DND-41 (cell line): ENCODE measurements around the gene NOS1AP.
"Not testable (repeated sequence)": the region's sequence is repeated elsewhere in the genome, so short reads cannot be mapped to it uniquely, and the experiment has no call there.

ENCODE experiments used
- ATAC-seq: fragments of 200-7000 bp; cut with Tn5 transposase; 3 replicates; pipeline ENCODE4 v1.9.1; 2021; ENCODE audit warnings: low read depth; ENCODE audit not compliant: insufficient read depth
- DNase-seq: peaks from one replicate; pipeline ENCODE4 v3.0.0-alpha.2; 2020
- H2AFZ ChIP-seq: 2 replicates; pipeline ENCODE4 v1.6.0; 2012; ENCODE audit warnings: low read depth, low read length
- H3K27ac ChIP-seq: 2 replicates; pipeline ENCODE4 v1.5.1; 2012; ENCODE audit warnings: low read length, inconsistent platforms
- H3K27me3 ChIP-seq: fragments of 200-600 bp; sonication (generic); 2 replicates; pipeline ENCODE4 v1.6.0; 2012; ENCODE audit warnings: low read length, mild to moderate bottlenecking, inconsistent platforms; ENCODE audit not compliant: insufficient read depth, poor library complexity
- H3K36me3 ChIP-seq: 2 replicates; pipeline ENCODE4 v1.5.1; 2012; ENCODE audit warnings: low read length, inconsistent platforms; ENCODE audit not compliant: insufficient read depth
- H3K4me1 ChIP-seq: 2 replicates; pipeline ENCODE4 v1.5.1; 2012; ENCODE audit warnings: mild to moderate bottlenecking, low read length; ENCODE audit not compliant: insufficient read depth
- H3K4me2 ChIP-seq: 2 replicates; pipeline ENCODE4 v1.6.0; 2012; ENCODE audit warnings: mild to moderate bottlenecking, moderate library complexity, low read length, inconsistent platforms; ENCODE audit not compliant: insufficient read depth
- H3K4me3 ChIP-seq, 2 experiments: fragments of 200-600 bp in 1 of 2; shearing (Covaris generic) in 1 of 2; 2 replicates each; pipeline ENCODE4 v1.5.1; 2012 to 2016; ENCODE audit warnings: inconsistent platforms in 2 of 2, low read length in 2 of 2, mild to moderate bottlenecking in 2 of 2, low read depth in 1 of 2, moderate library complexity in 1 of 2
- H3K79me2 ChIP-seq: 2 replicates; pipeline ENCODE4 v1.6.0; 2012; ENCODE audit warnings: low read length, inconsistent platforms; ENCODE audit not compliant: insufficient read depth
- H3K9ac ChIP-seq: 2 replicates; pipeline ENCODE4 v1.6.0; 2012; ENCODE audit warnings: low read depth, mild to moderate bottlenecking, inconsistent platforms, low read length, moderate library complexity
- H3K9me3 ChIP-seq: 2 replicates; pipeline ENCODE4 v1.5.1; 2012; ENCODE audit warnings: low read length, moderate library complexity, mild to moderate bottlenecking, inconsistent platforms; ENCODE audit not compliant: insufficient read depth, severe bottlenecking
- H4K20me1 ChIP-seq: 2 replicates; pipeline ENCODE4 v1.6.0; 2012; ENCODE audit warnings: low read length; ENCODE audit not compliant: insufficient read depth
- EZH2 ChIP-seq: IDR thresholded peaks from 3 replicates; pipeline ENCODE4 v1.6.1; 2012; ENCODE audit warnings: borderline replicate concordance, low read depth, mild to moderate bottlenecking, moderate library complexity, low read length, inconsistent platforms; ENCODE audit not compliant: severe bottlenecking
- TF ChIP-seq, protein P1 (sequence below): IDR thresholded peaks from 2 replicates; pipeline ENCODE4 v1.5.1; 2012; ENCODE audit warnings: borderline replicate concordance, low read length, moderate library complexity, mild to moderate bottlenecking; ENCODE audit not compliant: poor library complexity, severe bottlenecking; ENCODE audit errors: extremely low read depth

Gene NOS1AP

GRCh38 chr1:162197615-162198421 lies 128.3 kb downstream of the NOS1AP start:
- H3K9ac ChIP-seq: no peak overlapping the region
- H2AFZ ChIP-seq: no peak overlapping the region
- H4K20me1 ChIP-seq: no peaks in the 10 kb centered on the region
- H3K27ac ChIP-seq: no peak overlapping the region
- ATAC-seq: no peak
- TF ChIP-seq, protein P1, sequence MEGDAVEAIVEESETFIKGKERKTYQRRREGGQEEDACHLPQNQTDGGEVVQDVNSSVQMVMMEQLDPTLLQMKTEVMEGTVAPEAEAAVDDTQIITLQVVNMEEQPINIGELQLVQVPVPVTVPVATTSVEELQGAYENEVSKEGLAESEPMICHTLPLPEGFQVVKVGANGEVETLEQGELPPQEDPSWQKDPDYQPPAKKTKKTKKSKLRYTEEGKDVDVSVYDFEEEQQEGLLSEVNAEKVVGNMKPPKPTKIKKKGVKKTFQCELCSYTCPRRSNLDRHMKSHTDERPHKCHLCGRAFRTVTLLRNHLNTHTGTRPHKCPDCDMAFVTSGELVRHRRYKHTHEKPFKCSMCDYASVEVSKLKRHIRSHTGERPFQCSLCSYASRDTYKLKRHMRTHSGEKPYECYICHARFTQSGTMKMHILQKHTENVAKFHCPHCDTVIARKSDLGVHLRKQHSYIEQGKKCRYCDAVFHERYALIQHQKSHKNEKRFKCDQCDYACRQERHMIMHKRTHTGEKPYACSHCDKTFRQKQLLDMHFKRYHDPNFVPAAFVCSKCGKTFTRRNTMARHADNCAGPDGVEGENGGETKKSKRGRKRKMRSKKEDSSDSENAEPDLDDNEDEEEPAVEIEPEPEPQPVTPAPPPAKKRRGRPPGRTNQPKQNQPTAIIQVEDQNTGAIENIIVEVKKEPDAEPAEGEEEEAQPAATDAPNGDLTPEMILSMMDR: no peak
- no peak for TF ChIP-seq EZH2
- no peak overlapping the region for H3K4me2 ChIP-seq
- H3K36me3 ChIP-seq: no peaks in the 10 kb centered on the region
- DNase-seq: no peak
- H3K27me3 ChIP-seq: peaks cover 14% of the 10 kb centered on the region
- H3K4me3 ChIP-seq: no peak overlapping the region
- H3K79me2 ChIP-seq: no peaks in the 10 kb centered on the region
- H3K4me1 ChIP-seq: no peaks in the 10 kb centered on the region
- no peaks in the 10 kb centered on the region for H3K9me3 ChIP-seq

DNA sequence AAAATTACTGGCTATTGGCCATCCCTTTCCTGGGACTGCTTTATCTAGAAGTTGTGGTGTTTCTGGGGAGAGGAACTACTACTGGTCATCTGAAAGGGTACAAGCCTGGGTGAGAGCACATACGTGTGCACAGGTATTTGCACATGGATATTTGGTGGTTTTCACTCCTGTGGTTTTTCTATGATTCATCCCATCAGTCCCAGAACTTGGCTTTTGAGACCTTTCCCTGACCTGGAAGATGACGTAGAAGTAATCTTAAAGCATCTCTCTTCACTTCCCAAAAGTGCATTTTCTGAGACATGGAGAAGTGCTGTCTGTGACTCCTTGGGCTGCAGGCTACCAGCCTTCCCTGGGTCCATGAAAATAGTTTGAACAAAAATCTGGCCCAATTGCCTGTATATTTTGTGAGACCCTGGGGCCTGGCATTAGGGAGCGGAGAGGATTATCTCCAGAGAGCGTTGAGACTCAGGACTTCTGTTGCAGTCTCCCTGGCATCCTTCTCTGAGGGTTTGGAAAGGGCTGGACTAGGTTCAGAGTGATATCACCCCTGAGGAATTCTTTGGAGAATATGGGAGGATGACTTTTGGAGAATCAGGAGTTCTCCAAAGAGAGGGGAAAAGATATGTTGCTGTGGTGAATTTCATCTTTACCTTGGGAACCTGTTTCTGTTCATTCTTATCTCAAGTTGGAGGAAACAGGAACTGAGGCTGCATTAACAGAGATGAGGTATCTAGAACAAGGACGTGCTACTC lies 130.8 kb downstream of the NOS1AP start:
- H3K36me3 ChIP-seq: no peaks in the 10 kb centered on the region
- H3K9ac ChIP-seq: no peak overlapping the region
- H3K27ac ChIP-seq: no peak overlapping the region
- no peaks in the 10 kb centered on the region for H3K79me2 ChIP-seq
- H3K9me3 ChIP-seq: no peaks in the 10 kb centered on the region
- H4K20me1 ChIP-seq: no peaks in the 10 kb centered on the region
- no peaks in the 10 kb centered on the region for H3K27me3 ChIP-seq
- H3K4me3 ChIP-seq: no peak overlapping the region
- TF ChIP-seq, protein P1: no peak
- no peak for TF ChIP-seq EZH2
- DNase-seq (no peak), ATAC-seq (no peak)
- no peaks in the 10 kb centered on the region for H3K4me1 ChIP-seq
- H2AFZ ChIP-seq: no peak overlapping the region
- H3K4me2 ChIP-seq: no peak overlapping the region

DNA sequence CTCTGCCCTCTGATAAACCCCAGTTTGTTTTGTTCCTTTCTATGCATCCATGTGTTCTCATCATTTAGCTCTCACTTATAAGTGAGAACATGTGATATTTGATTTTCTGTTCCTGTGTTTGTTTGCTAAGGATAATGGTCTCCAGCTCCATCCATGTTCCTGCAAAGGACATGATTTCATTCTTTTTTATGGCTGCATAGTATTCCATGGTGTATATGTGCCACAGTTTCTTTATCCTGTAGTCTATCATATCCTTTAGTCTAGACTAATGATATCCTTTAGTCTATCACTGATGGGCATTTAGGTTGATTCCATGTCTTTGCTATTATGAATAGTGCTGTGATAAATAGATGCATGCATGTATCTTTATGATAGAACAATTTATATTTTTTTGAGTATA lies 131.6 kb downstream of the NOS1AP start:
- not testable (repeated sequence) for H3K27me3 ChIP-seq, H2AFZ ChIP-seq, H3K4me1 ChIP-seq, DNase-seq, ATAC-seq, H3K4me2 ChIP-seq, H3K27ac ChIP-seq, H3K4me3 ChIP-seq, H3K9me3 ChIP-seq, H3K79me2 ChIP-seq, H4K20me1 ChIP-seq, H3K9ac ChIP-seq, H3K36me3 ChIP-seq

- TF ChIP-seq EZH2: no peak
- TF ChIP-seq, protein P1: no peak
- Histone ChIP-seq H3K4me2 (no peak overlapping the region), H3K79me2 (no peaks in the 10 kb centered on the region)
Measured at GRCh38 chr1:162204129-162204822, 134.8 kb downstream of the NOS1AP start.

More at GRCh38 chr1:162204129-162204822, 134.8 kb downstream of the NOS1AP start:
- Histone ChIP-seq H3K9me3 (no peaks in the 10 kb centered on the region), H3K4me3 (no peak overlapping the region), H3K27ac (no peak overlapping the region), H4K20me1 (no peaks in the 10 kb centered on the region), H3K27me3 (no peaks in the 10 kb centered on the region), H3K36me3 (no peaks in the 10 kb centered on the region), H3K9ac (no peak overlapping the region), H2AFZ (no peak overlapping the region), H3K4me1 (no peaks in the 10 kb centered on the region)
- ATAC-seq (no peak), DNase-seq (no peak)
